IMR-90 (cell line): ENCODE measurements around the gene ROCK2.
"Not testable (repeated sequence)": the region's sequence is repeated elsewhere in the genome, so short reads cannot be mapped to it uniquely, and the experiment has no call there.

ENCODE experiments used
- CHD1 ChIP-seq: IDR thresholded peaks from 2 replicates; pipeline ENCODE4 v1.6.1; 2012; ENCODE audit warnings: low read depth, low read length, improper control_type of control experiment
- CTCF ChIP-seq: conservative IDR thresholded peaks from 2 replicates; pipeline ENCODE4 v1.5.1; 2012; ENCODE audit warnings: mild to moderate bottlenecking, low read depth, low read length, improper control_type of control experiment
- FOS ChIP-seq: fragments of 150-350 bp; IDR thresholded peaks from 2 replicates; pipeline ENCODE4 v1.6.1; 2016; ENCODE audit warnings: low read depth, low read length
- MAZ ChIP-seq: IDR thresholded peaks from 2 replicates; pipeline ENCODE4 v1.6.1; 2012; ENCODE audit warnings: low read depth, mild to moderate bottlenecking, low read length, improper control_type of control experiment, moderate library complexity, borderline replicate concordance
- MXI1 ChIP-seq: IDR thresholded peaks from 2 replicates; pipeline ENCODE4 v1.6.1; 2012; ENCODE audit warnings: low read depth, mild to moderate bottlenecking, low read length, moderate library complexity, borderline replicate concordance
- NFE2L2 ChIP-seq: fragments of 150-350 bp; IDR thresholded peaks from 2 replicates; pipeline ENCODE4 v1.6.1; 2016; ENCODE audit warnings: low read depth, mild to moderate bottlenecking, low read length
- POLR2A ChIP-seq: IDR thresholded peaks from 2 replicates; pipeline ENCODE4 v1.6.1; 2012; ENCODE audit warnings: mild to moderate bottlenecking, low read depth, low read length
- RAD21 ChIP-seq: IDR thresholded peaks from 2 replicates; pipeline ENCODE4 v1.6.1; 2012; ENCODE audit warnings: low read length, improper control_type of control experiment
- SMC3 ChIP-seq: fragments of 150-350 bp; IDR thresholded peaks from 2 replicates; pipeline ENCODE4 v1.6.1; 2016; ENCODE audit warnings: low read depth, mild to moderate bottlenecking, antibody characterized with exemption, low read length, moderate library complexity

GRCh38 chr2:11165046-11165445 is 179.4 kb downstream of the ROCK2 start:
- TF ChIP-seq CTCF, POLR2A, MAZ, CHD1, RAD21, NFE2L2, FOS, MXI1, SMC3: not testable (repeated sequence)
